K562 (cell line): ENCODE data around the gene CHGA. TPM values are rescaled to one million over a fixed set of nuclear protein-coding genes. Genes with fewer than 3 reads are reported as not detected.

Experiments used
- ATAC-seq: fragments of 200-7000 bp; cut with Tn5 transposase; 3 replicates; pipeline ENCODE4 v1.9.1; 2020; ENCODE audit warnings: moderate library complexity
- BruUV-seq: library from RNA; stranded (reverse); fragments of 400-500 nt; replicated peaks from 2 replicates; lab custom pipeline; 2021; lab: Mats Ljungman, UMichigan
- CTCF ChIA-PET: fragments of 300-600 bp; formaldehyde crosslinking; extraction: SDS; loops from one replicate; lab custom pipeline; 2021; ENCODE audit warnings: low intra/inter-chr PET ratio; lab: Yijun Ruan, JAX
- POLR2A ChIA-PET: fragments of 300-600, 350-650 bp; sonication (Branson Sonifier 250); formaldehyde crosslinking; extraction: SDS; loops from one replicate; lab custom pipeline; 2021; ENCODE audit warnings: antibody characterized with exemption, inconsistent platforms; lab: Yijun Ruan, JAX
- DNase-seq, 4 experiments: peaks; one replicate each; pipeline versions ENCODE4 v3.0.0 to v3.0.0-alpha.2; 2011 to 2018; ENCODE audit warnings: low spot score in 3 of 4, mixed read lengths in 3 of 4; ENCODE audit errors: extremely low read depth in 1 of 4
- FAIRE-seq: peaks from 2 replicates; lab custom pipeline; 2011; peaks lifted over from hg19 to GRCh38; lab: Jason Lieb, UNC
- H2AFZ ChIP-seq: 2 replicates; pipeline ENCODE4 v1.6.0; 2011; ENCODE audit warnings: low read depth, low read length, control low read depth, inconsistent platforms
- H3K27ac ChIP-seq: fragments of 200-600 bp; 3 replicates; pipeline ENCODE4 v1.8.0; 2011; ENCODE audit warnings: low read depth, mild to moderate bottlenecking, control low read depth, inconsistent platforms, low read length, moderate library complexity, mixed read lengths; ENCODE audit errors: extremely low read depth
- H3K27me3 ChIP-seq, 2 experiments: fragments of 300-600 bp in 1 of 2; 2 replicates in 1 of 2; 3 replicates in 1 of 2; pipeline versions ENCODE4 v1.6.0 to v1.8.0; 2011; ENCODE audit warnings: inconsistent platforms in 2 of 2, low read length in 2 of 2, mild to moderate bottlenecking in 1 of 2, mixed read lengths in 1 of 2, moderate library complexity in 1 of 2; ENCODE audit not compliant: control insufficient read depth in 2 of 2, insufficient read depth in 2 of 2
- H3K36me3 ChIP-seq: fragments of 300-600 bp; 3 replicates; pipeline ENCODE4 v1.8.0; 2011; ENCODE audit warnings: mild to moderate bottlenecking, low read length, inconsistent platforms; ENCODE audit not compliant: control insufficient read depth, insufficient read depth
- H3K4me1 ChIP-seq, 2 experiments: fragments of 200-600 bp in 1 of 2; replicated peaks in 1 of 2; 2 replicates in 1 of 2; 3 replicates in 1 of 2; pipeline versions ENCODE4 v1.5.1 to v1.8.0; 2011; ENCODE audit warnings: inconsistent platforms in 2 of 2, low read length in 2 of 2, mild to moderate bottlenecking in 1 of 2, mixed read lengths in 1 of 2, moderate library complexity in 1 of 2; ENCODE audit not compliant: control insufficient read depth in 2 of 2, insufficient read depth in 2 of 2
- H3K4me2 ChIP-seq: 2 replicates; pipeline ENCODE4 v1.6.1; 2011; ENCODE audit warnings: low read length, control low read depth, inconsistent platforms, mixed read lengths; ENCODE audit not compliant: insufficient read depth
- H3K4me3 ChIP-seq: fragments of 200-600 bp; sonication (generic), shearing (Covaris generic); 2 replicates; pipeline ENCODE4 v1.5.1; 2016; ENCODE audit warnings: control low read depth, inconsistent platforms
- H3K79me2 ChIP-seq: fragments of 200-600 bp; 3 replicates; pipeline ENCODE4 v1.8.0; 2011; ENCODE audit warnings: low read length, inconsistent platforms; ENCODE audit not compliant: control insufficient read depth, insufficient read depth
- H3K9ac ChIP-seq, 2 experiments: 2 replicates each; pipeline versions ENCODE4 v1.6.0 to v1.6.1; 2011; ENCODE audit warnings: low read depth in 2 of 2, low read length in 2 of 2, control low read depth in 1 of 2, inconsistent platforms in 1 of 2, mild to moderate bottlenecking in 1 of 2, mixed read lengths in 1 of 2; ENCODE audit not compliant: insufficient read depth in 1 of 2
- H3K9me1 ChIP-seq: one replicate; pipeline ENCODE4 v1.6.0; 2011; ENCODE audit warnings: inconsistent platforms, mild to moderate bottlenecking, low read length, moderate library complexity; ENCODE audit not compliant: control insufficient read depth, insufficient read depth
- H3K9me3 ChIP-seq: replicated peaks from 2 replicates; pipeline ENCODE4 v1.5.1; 2011; ENCODE audit warnings: low read depth, low read length, inconsistent platforms; ENCODE audit not compliant: control insufficient read depth, insufficient read depth
- H4K20me1 ChIP-seq: replicated peaks from 2 replicates; pipeline ENCODE4 v1.6.1; 2011; ENCODE audit warnings: low read length, inconsistent platforms, mixed read lengths; ENCODE audit not compliant: control insufficient read depth, insufficient read depth
- HDGF ChIP-seq: fragments of 450-650 bp; IDR thresholded peaks from 2 replicates; pipeline ENCODE4 v1.6.1; 2016
- HLTF ChIP-seq: fragments of 450-650 bp; IDR thresholded peaks from 2 replicates; pipeline ENCODE4 v1.6.1; 2016
- NKRF ChIP-seq: fragments of 450-650 bp; IDR thresholded peaks from 2 replicates; pipeline ENCODE4 v1.6.1; 2016; ENCODE audit warnings: borderline replicate concordance
- SRSF7 ChIP-seq: fragments of 200-400 bp; formaldehyde crosslinking; optimal IDR thresholded peaks from 2 replicates; pipeline ENCODE3; 2017; ENCODE audit warnings: mild to moderate bottlenecking, low read depth, low read length
- ZBTB33 ChIP-seq: sonication (generic); formaldehyde crosslinking; IDR thresholded peaks from 2 replicates; pipeline ENCODE4 v1.8.1; 2023; ENCODE audit warnings: mild to moderate bottlenecking, missing genetic modification reagents
- ZBTB5 ChIP-seq: fragments of 450-650 bp; IDR thresholded peaks from 2 replicates; pipeline ENCODE4 v1.6.1; 2017; ENCODE audit warnings: antibody characterized with exemption
- ZNF165 ChIP-seq: fragments of 250-450 bp; sonication (Bioruptor Pico); IDR thresholded peaks from 2 replicates; pipeline ENCODE4 v1.4.0; 2020; ENCODE audit warnings: borderline replicate concordance
- WGBS: fragments of 100-300 bp; shearing (Covaris generic); methylation state at CpG from one replicate; pipeline ENCODE4 v1.1.6; 2016; ENCODE audit warnings: low coverage, mixed read lengths; ENCODE audit not compliant: insufficient coverage; ENCODE audit errors: missing lambda C conversion rate; 5-methylcytosine and 5-hydroxymethylcytosine counted together
- in situ Hi-C: fragments of 300-500 bp; cut with MboI; formaldehyde crosslinking; loops from 4 replicates; pipeline ENCODE4 v1.15.0; 2018; ENCODE audit warnings: inconsistent platforms, mixed read lengths
- intact Hi-C: fragments of 100-400 bp; cut with micrococcal nuclease; formaldehyde crosslinking; loops from 2 replicates; pipeline ENCODE4 v1.14.2; 2022
- polyA plus RNA-seq, 8 experiments: library from polyadenylated mRNA; depleted of rRNA in 4 of 8; stranded (reverse) in 5 of 8; unstranded in 3 of 8; fragments of >200 nt; fragmentation: Nextera tagmentation in 2 of 8; fragmentation: Illumina TruSeq in 1 of 8; extraction: Ambion mirVana in 2 of 8; extraction: Trizol in 1 of 8; gene quantifications; 2 replicates each; pipeline versions ENCODE4 v1.2.1 to v1.2.3, GENCODE V29; 2011 to 2014; ENCODE audit warnings: inconsistent platforms in 1 of 8, missing spikeins in 1 of 8
- total RNA-seq, 7 experiments: library from RNA; depleted of rRNA in 6 of 7; stranded (reverse); fragments of >200 nt in 6 of 7; fragmentation: Illumina TruSeq in 2 of 7; extraction: Trizol in 2 of 7; gene quantifications; 2 replicates each; pipeline versions ENCODE4 v1.2.1 to v1.2.3, GENCODE V29; 2011 to 2021; ENCODE audit warnings: low replicate concordance in 1 of 7
- TF ChIP-seq, protein P1 (sequence below): IDR thresholded peaks from 2 replicates; pipeline ENCODE4 v1.6.1; 2016; ENCODE audit warnings: missing genetic modification characterization, missing compliant biosample characterization
- TF ChIP-seq, protein P2 (sequence below): sonication (generic); formaldehyde crosslinking; IDR thresholded peaks from 2 replicates; pipeline ENCODE4 v1.8.0; 2022; ENCODE audit warnings: mild to moderate bottlenecking, missing genetic modification reagents

Gene CHGA
- total and polyA plus RNA-seq, 9 of the 15 experiments (the other 6 are each of a cell fraction or from before 2014, with no cell fraction given) = not detected

GRCh38 chr14:92941531-92941930, 18.6 kb downstream of the CHGA start:
- 0 out of 3 replicates have a peak, but pooled peaks cover 2% of the 10 kb centered on the region for H3K36me3 ChIP-seq
- no peak for FAIRE-seq
- in situ Hi-C loops = no loop called here
- TF ChIP-seq HLTF (no peak), ZBTB33 (CRISPR knock-in tag) (no peak), SRSF7 (no peak), NKRF (no peak), ZNF165 (CRISPR knock-in tag) (no peak), HDGF (no peak), ZBTB5 (no peak)
- TF ChIP-seq, protein P1, sequence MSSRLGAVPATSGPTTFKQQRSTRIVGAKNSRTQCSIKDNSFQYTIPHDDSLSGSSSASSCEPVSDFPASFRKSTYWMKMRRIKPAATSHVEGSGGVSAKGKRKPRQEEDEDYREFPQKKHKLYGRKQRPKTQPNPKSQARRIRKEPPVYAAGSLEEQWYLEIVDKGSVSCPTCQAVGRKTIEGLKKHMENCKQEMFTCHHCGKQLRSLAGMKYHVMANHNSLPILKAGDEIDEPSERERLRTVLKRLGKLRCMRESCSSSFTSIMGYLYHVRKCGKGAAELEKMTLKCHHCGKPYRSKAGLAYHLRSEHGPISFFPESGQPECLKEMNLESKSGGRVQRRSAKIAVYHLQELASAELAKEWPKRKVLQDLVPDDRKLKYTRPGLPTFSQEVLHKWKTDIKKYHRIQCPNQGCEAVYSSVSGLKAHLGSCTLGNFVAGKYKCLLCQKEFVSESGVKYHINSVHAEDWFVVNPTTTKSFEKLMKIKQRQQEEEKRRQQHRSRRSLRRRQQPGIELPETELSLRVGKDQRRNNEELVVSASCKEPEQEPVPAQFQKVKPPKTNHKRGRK (tag) = no peak
- TF ChIP-seq, protein P2, sequence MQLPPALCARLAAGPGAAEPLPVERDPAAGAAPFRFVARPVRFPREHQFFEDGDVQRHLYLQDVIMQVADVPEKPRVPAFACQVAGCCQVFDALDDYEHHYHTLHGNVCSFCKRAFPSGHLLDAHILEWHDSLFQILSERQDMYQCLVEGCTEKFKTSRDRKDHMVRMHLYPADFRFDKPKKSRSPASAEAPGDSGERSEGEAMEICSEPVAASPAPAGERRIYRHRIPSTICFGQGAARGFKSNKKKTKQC (CRISPR knock-in tag) = no peak

More at GRCh38 chr14:92941531-92941930, 18.6 kb downstream of the CHGA start:
- Histone ChIP-seq H3K4me1 (peaks cover 0 to 39% of the 10 kb centered on the region in 2 experiments; a peak in 3 of 5 replicates), H3K4me2 (no peak overlapping the region), H3K4me3 (no peak overlapping the region), H3K9me3 (no peaks in the 10 kb centered on the region), H3K27ac (no peak overlapping the region), H3K9ac (no peak overlapping the region), H3K27me3 (no peaks in the 10 kb centered on the region), H2AFZ (no peak overlapping the region), H3K79me2 (no peaks in the 10 kb centered on the region), H3K9me1 (peaks cover 7% of the 10 kb centered on the region), H4K20me1 (no peaks in the 10 kb centered on the region)
- no TSS peak for BruUV-seq
- DNase-seq (no peak), ATAC-seq (no peak)
- ChIA-PET POLR2A (no interaction called here), CTCF (no interaction called here)
- intact Hi-C loops = no loop called here
- 77% methylated on average over 3 of the region's 30 CpGs for WGBS
